ENCODE results near the gene HSD17B3.

Gene HSD17B3

DNA sequence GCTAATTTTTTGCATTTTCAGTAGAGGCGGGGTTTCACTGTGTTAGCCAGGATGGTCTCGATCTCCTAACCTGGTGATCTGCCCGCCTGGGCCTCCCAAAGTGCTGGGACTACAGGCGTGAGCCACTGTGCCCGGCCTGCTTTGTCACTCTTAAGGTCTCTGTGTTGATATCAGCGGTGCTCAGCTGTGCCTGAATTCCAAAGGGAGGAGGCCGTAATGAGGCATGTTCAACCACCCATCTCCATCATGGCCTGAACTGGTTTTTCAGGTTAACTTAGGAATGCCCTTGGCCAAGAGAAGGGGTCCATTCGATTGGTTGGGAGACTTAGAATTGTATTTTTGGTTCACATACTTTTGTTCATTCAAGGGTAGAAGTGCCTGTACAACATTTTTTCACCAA is 22.0 kb downstream of the HSD17B3 start:
- Histone ChIP-seq H3K4me3 (ENCODE audit: low read depth, low read length) (no peak overlapping the region), H3K9me3 (ENCODE audit: severe bottlenecking) (peaks cover 17% of the 10 kb centered on the region), H3K27ac (no peak overlapping the region), H3K27me3 (ENCODE audit: insufficient read depth, low read depth, severe bottlenecking) (no peaks in the 10 kb centered on the region), H3K36me3 (no peaks in the 10 kb centered on the region)
- no peak for DNase-seq
- TF ChIP-seq, protein P1, sequence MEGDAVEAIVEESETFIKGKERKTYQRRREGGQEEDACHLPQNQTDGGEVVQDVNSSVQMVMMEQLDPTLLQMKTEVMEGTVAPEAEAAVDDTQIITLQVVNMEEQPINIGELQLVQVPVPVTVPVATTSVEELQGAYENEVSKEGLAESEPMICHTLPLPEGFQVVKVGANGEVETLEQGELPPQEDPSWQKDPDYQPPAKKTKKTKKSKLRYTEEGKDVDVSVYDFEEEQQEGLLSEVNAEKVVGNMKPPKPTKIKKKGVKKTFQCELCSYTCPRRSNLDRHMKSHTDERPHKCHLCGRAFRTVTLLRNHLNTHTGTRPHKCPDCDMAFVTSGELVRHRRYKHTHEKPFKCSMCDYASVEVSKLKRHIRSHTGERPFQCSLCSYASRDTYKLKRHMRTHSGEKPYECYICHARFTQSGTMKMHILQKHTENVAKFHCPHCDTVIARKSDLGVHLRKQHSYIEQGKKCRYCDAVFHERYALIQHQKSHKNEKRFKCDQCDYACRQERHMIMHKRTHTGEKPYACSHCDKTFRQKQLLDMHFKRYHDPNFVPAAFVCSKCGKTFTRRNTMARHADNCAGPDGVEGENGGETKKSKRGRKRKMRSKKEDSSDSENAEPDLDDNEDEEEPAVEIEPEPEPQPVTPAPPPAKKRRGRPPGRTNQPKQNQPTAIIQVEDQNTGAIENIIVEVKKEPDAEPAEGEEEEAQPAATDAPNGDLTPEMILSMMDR (IDR thresholded peaks at IDR 0.05; ENCODE audit: low read depth, low read length), result no peak

DNA sequence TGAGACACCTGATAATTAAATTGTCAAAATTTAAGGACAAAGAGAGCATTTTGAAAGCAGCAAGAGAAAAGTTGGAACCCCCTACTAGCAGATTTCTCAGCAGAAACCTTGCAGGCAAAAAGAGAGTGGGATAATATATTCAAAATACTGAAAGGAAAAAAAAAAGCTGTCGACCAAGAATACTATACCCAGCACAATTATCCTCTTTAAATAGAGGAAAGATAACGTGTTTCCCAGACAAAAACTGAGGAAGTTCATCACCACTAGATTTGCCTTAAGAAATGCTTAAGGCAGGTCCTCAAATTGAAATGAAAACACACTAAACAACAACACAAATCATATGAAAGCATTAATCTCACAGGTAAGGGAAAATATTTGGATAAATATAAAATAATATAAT is 27.0 kb downstream of the HSD17B3 start:
- TF ChIP-seq, protein P1 (IDR thresholded peaks at IDR 0.05; ENCODE audit: low read depth, low read length), result no peak
- peaks cover 29% of the 10 kb centered on the region for H3K9me3 ChIP-seq (ENCODE audit: severe bottlenecking)
- no peaks in the 10 kb centered on the region for H3K36me3 ChIP-seq
- no peak for DNase-seq
- no peak overlapping the region for H3K4me3 ChIP-seq (ENCODE audit: low read depth, low read length)
- no peak overlapping the region for H3K27ac ChIP-seq
- no peaks in the 10 kb centered on the region for H3K27me3 ChIP-seq (ENCODE audit: insufficient read depth, low read depth, severe bottlenecking)

DNA sequence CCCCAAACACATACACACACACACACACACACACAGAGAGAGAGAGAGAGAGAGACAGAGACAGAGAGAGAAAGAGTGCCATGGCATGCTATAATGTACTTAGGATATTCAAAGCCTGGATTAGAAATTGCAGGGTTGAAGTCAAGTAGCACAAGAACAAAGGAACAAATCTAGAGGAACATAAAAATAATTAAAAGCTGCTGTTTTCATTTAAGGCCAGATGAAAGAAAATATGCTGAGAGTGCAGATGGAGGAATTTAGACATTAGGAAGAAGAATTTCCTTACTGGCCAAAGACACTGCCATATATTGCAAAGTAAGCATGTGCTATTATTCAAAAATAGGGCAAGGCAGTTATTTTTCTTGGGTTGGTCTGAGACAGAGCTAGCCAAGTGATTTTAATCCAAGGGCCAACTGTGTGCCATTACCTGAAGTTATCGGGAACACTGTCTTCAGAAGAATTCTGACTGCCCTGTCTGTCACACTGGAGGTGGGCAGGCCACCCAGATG is 31.7 kb downstream of the HSD17B3 start:
- Histone ChIP-seq H3K36me3 (no peaks in the 10 kb centered on the region), H3K27me3 (ENCODE audit: insufficient read depth, low read depth, severe bottlenecking) (no peaks in the 10 kb centered on the region), H3K27ac (no peak overlapping the region), H3K4me3 (ENCODE audit: low read depth, low read length) (no peak overlapping the region), H3K9me3 (ENCODE audit: severe bottlenecking) (peaks cover 19% of the 10 kb centered on the region)
- DNase-seq, result no peak
- TF ChIP-seq, protein P1 (IDR thresholded peaks at IDR 0.05; ENCODE audit: low read depth, low read length), result no peak

DNA sequence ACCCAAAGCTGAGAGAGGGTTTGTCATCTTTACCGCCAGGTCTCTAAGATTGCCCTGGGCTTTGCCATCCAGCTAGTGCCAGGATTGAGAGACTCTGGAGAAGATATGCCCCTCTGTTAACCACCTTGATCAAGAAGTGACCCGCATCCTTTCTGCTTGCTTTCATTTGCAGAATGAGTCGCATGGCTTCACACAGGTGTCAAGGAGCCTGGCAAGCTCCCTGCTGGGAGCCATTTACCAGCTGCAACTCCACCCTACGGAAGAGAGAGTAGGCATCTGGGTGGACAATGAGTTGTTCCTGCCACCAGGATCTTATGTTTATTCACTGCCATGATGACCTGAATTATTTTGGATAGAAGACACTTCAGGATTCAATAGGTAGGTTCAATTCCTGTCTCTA is 43.0 kb downstream of the HSD17B3 start:
- Histone ChIP-seq H3K27ac (no peak overlapping the region), H3K4me3 (ENCODE audit: low read depth, low read length) (no peak overlapping the region), H3K27me3 (ENCODE audit: insufficient read depth, low read depth, severe bottlenecking) (no peaks in the 10 kb centered on the region), H3K9me3 (ENCODE audit: severe bottlenecking) (no peaks in the 10 kb centered on the region), H3K36me3 (no peaks in the 10 kb centered on the region)
- no peak for DNase-seq
- TF ChIP-seq, protein P1 (IDR thresholded peaks at IDR 0.05; ENCODE audit: low read depth, low read length), result no peak

DNA sequence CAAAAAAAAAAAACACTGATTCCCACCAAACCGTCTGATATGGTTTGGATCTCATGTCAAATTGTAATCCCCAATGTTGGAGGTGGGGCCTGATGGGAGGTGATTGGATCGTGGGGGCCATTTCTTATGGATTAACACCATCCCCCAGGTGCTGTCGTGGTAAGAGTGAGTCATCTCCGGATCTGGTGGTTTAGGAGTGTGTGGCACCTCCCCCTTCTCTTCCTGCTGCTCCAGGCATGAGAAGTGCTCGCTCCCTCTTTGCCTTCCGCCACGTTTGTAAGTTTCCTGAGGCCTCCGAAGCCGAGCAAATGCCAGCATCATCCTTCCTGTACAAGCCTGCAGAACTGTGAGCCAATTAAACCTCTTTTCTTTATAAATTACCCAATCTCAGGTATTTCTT is 45.2 kb downstream of the HSD17B3 start:
- no peak overlapping the region for H3K4me3 ChIP-seq (ENCODE audit: low read depth, low read length)
- no peaks in the 10 kb centered on the region for H3K27me3 ChIP-seq (ENCODE audit: insufficient read depth, low read depth, severe bottlenecking)
- no peak overlapping the region for H3K27ac ChIP-seq
- H3K36me3 ChIP-seq, result no peaks in the 10 kb centered on the region
- peak; percentile 33 for DNase-seq
- TF ChIP-seq, protein P1 (IDR thresholded peaks at IDR 0.05; ENCODE audit: low read depth, low read length), result no peak
- H3K9me3 ChIP-seq (ENCODE audit: severe bottlenecking), result no peaks in the 10 kb centered on the region

DNA sequence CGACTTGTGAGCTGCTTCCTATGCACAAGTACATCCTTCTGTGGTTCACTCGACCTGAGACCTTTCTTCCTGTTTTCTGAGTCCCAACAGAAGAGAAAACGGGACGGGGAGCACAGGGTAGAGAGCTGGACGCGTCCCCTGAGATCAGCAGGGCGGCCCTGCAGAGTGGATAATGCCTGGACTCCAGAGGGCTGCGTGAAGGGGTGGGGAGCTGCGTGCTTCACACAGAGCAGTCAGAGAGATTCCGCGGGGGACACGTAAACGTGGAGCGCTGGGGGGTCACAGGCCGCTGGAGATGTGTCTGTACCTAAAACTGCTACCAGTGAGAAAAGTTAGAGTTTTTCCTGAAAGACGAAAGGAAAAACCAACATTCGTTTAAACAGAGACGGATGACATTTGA is 46.3 kb downstream of the HSD17B3 start:
- TF ChIP-seq, protein P1 (IDR thresholded peaks at IDR 0.05; ENCODE audit: low read depth, low read length), result no peak
- Histone ChIP-seq H3K9me3 (ENCODE audit: severe bottlenecking) (no peaks in the 10 kb centered on the region), H3K27ac (no peak overlapping the region), H3K36me3 (no peaks in the 10 kb centered on the region), H3K4me3 (ENCODE audit: low read depth, low read length) (no peak overlapping the region), H3K27me3 (ENCODE audit: insufficient read depth, low read depth, severe bottlenecking) (no peaks in the 10 kb centered on the region)
- no peak for DNase-seq

Data from WERI-Rb-1 (cell line).